Adrenal gland (tissue), 12 donors: ENCODE data around the gene DNAJC11. TPM values are rescaled to one million over a fixed set of nuclear protein-coding genes. Genes with fewer than 3 reads are reported as not detected.
A peak's percentile ranks its signal among the peaks of the same experiment; 100 is the strongest.

Experiments
- DNase-seq, 7 donors: peaks; one replicate each; pipeline ENCODE4 v3.0.0-alpha.2; 2019 to 2020
- H3K27ac ChIP-seq, 5 donors: fragments of 200-600 bp; sonication (generic) in 4 of 5; 1 replicate in 3 of 5; 2 replicates in 2 of 5; pipeline versions ENCODE4 v1.5.1 to v1.8.0; 2016 to 2020; ENCODE audit warnings: mild to moderate bottlenecking in 1 of 5
- H3K27me3 ChIP-seq: fragments of 200-600 bp; 2 replicates; pipeline ENCODE4 v1.8.0; 2021
- H3K36me3 ChIP-seq, 2 donors: fragments of 200-600 bp; replicated peaks in 1 of 2; 1 replicate in 1 of 2; 2 replicates in 1 of 2; pipeline versions ENCODE4 v1.5.1 to v1.8.0; 2018 to 2022
- H3K4me1 ChIP-seq, 2 donors: fragments of 200-600 bp; replicated peaks in 1 of 2; 1 replicate in 1 of 2; 2 replicates in 1 of 2; pipeline versions ENCODE4 v1.5.1 to v1.8.0; 2018 to 2021
- H3K4me3 ChIP-seq, 4 donors: fragments of 200-600 bp; sonication (generic) in 3 of 4; one replicate each; pipeline ENCODE4 v1.5.1; 2016 to 2018
- H3K9me3 ChIP-seq, 3 donors: fragments of 200-600 bp; sonication (generic) in 1 of 3; replicated peaks in 1 of 3; 1 replicate in 2 of 3; 2 replicates in 1 of 3; pipeline versions ENCODE4 v1.5.1 to v1.8.0; 2016 to 2021
- POLR2A ChIP-seq, 2 donors: fragments of 450-650 bp; IDR thresholded peaks; one replicate each; pipeline ENCODE4 v1.6.1; 2017; ENCODE audit warnings: antibody characterized with exemption in 2 of 2, mild to moderate bottlenecking in 2 of 2, moderate library complexity in 1 of 2
- WGBS, 4 donors: extraction: QIAGEN DNeasy Blood & Tissue Kit in 2 of 4; methylation state at CpG; one replicate each; pipeline versions ENCODE4 v1.1.5 to v1.1.7; 2013 to 2017; 5-methylcytosine and 5-hydroxymethylcytosine counted together
- intact Hi-C, 2 donors: fragments of 100-400 bp; cut with DNase I; formaldehyde crosslinking; loops; one replicate each; pipeline versions ENCODE4 v1.14.1 to v1.15.0; 2022 to 2023
- polyA plus RNA-seq, 3 donors: library from polyadenylated mRNA; stranded (reverse); fragments of 200-250 nt in 2 of 3; fragments of 350-450 nt in 1 of 3; fragmentation: Illumina TruSeq in 1 of 3; extraction: RNeasy Lipid Tissue Mini Kit (QIAGEN cat#74804) in 1 of 3; gene quantifications; one replicate each; pipeline ENCODE4 v1.2.3, GENCODE V29; 2013 to 2014
- total RNA-seq, 9 donors: library from RNA; depleted of rRNA in 4 of 9; stranded (reverse); fragments of >200 nt in 4 of 9; fragments of 120-200 nt in 1 of 9; fragmentation: NEBNext Ultra II Directional in 1 of 9; extraction: Animal tissue kit (Norgen Biotek cat#: 25700) in 1 of 9; gene quantifications; one replicate each; pipeline versions ENCODE4 v1.1.0 to v1.2.4, GENCODE V29; 2013 to 2023
- TF ChIP-seq, protein P1 (sequence below), 6 experiments: fragments of 450-650 bp in 4 of 6; fragments of 200-600 bp in 2 of 6; sonication (generic) in 1 of 6; IDR thresholded peaks; 1 replicate in 5 of 6; 2 replicates in 1 of 6; pipeline versions ENCODE4 v1.5.1 to v1.8.0; 2016 to 2021; ENCODE audit warnings: antibody characterized with exemption in 6 of 6, mild to moderate bottlenecking in 2 of 6, moderate library complexity in 1 of 6
- donor health status: healthy with polysubstance abuse.
- donor health status: Bipolar disorder and iron deficiency.
- donor health status: DM: yes; HTN: yes; CAD: no.
- donor health status: DM: no; HTN: no; CAD: no.
- donor health status: DM: no; HTN: no; CAD: no.
- donor health status: DM: yes; HTN: yes; CAD: no.

Gene DNAJC11
- total and polyA plus RNA-seq, 12 donors: 29.2 to 125 (median 61.9) TPM

- TF ChIP-seq, protein P1, sequence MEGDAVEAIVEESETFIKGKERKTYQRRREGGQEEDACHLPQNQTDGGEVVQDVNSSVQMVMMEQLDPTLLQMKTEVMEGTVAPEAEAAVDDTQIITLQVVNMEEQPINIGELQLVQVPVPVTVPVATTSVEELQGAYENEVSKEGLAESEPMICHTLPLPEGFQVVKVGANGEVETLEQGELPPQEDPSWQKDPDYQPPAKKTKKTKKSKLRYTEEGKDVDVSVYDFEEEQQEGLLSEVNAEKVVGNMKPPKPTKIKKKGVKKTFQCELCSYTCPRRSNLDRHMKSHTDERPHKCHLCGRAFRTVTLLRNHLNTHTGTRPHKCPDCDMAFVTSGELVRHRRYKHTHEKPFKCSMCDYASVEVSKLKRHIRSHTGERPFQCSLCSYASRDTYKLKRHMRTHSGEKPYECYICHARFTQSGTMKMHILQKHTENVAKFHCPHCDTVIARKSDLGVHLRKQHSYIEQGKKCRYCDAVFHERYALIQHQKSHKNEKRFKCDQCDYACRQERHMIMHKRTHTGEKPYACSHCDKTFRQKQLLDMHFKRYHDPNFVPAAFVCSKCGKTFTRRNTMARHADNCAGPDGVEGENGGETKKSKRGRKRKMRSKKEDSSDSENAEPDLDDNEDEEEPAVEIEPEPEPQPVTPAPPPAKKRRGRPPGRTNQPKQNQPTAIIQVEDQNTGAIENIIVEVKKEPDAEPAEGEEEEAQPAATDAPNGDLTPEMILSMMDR (IDR thresholded peaks at IDR 0.05): peak in 1 of 6 experiments; percentile 32
- TF ChIP-seq POLR2A (IDR thresholded peaks at IDR 0.05): no peak
- Histone ChIP-seq H3K27me3 (no peaks in the 10 kb centered on the region), H3K36me3 (peaks cover 0 to 23% of the 10 kb centered on the region in 2 donors), H3K27ac (no peak overlapping the region), H3K4me1 (peaks cover 23 to 53% of the 10 kb centered on the region in 2 donors), H3K4me3 (no peak overlapping the region), H3K9me3 (no peaks in the 10 kb centered on the region)
- intact Hi-C loops: no loop called here
- 85 to 94% (median 90%) methylated on average over 9 to 12 of the region's 12 CpGs for WGBS, 4 donors
- no peak for DNase-seq
These were observed 116.4 kb downstream of the DNAJC11 start for GRCh38 chr1:6585081-6585722.

Other genes starting within 250 kb of the DNAJC11 start
- 10 to 100 TPM in 4 of 9 donors, 1 to 10 TPM in 5; 2.4 to 36.4 (median 8.8) TPM for gene TNFRSF25, start 235.6 kb downstream of the DNAJC11 start, total RNA-seq
- gene TNFRSF25, start 235.6 kb downstream of the DNAJC11 start, polyA plus RNA-seq: 100 to 1,000 TPM in 1 of 3 donors, 10 to 100 TPM in 1, 1 to 10 TPM in 1; 1.2 to 169 (median 63.8) TPM
- 10 to 100 TPM in 8 of 9 donors, 1 to 10 TPM in 1; 4.1 to 29.2 (median 17.0) TPM for gene PLEKHG5, start 210.1 kb downstream of the DNAJC11 start, total RNA-seq
- 10 to 100 TPM in 2 of 3 donors, 1 to 10 TPM in 1; 2.0 to 96.3 (median 23.0) TPM for gene PLEKHG5, start 210.1 kb downstream of the DNAJC11 start, polyA plus RNA-seq
- 10 to 100 TPM; 10.3 to 39.7 (median 24.7) TPM for gene NOL9, start 147.3 kb downstream of the DNAJC11 start, total RNA-seq
- 10 to 100 TPM in 1 of 3 donors, 1 to 10 TPM in 2; 5.9 to 14.3 (median 8.0) TPM for gene NOL9, start 147.3 kb downstream of the DNAJC11 start, polyA plus RNA-seq
- under 1 TPM in 4 of 9 donors, not detected in 5; 0.11 to 0.83 (median 0.47) TPM for gene TAS1R1, start 146.5 kb downstream of the DNAJC11 start, total RNA-seq
- gene TAS1R1, start 146.5 kb downstream of the DNAJC11 start, polyA plus RNA-seq: under 1 TPM; 0.27 to 0.40 (median 0.37) TPM
- 10 to 100 TPM in 8 of 9 donors, 1 to 10 TPM in 1; 9.5 to 50.9 (median 28.8) TPM for gene ZBTB48, start 121.8 kb downstream of the DNAJC11 start, total RNA-seq
- 100 to 1,000 TPM in 2 of 3 donors, 1 to 10 TPM in 1; 6.8 to 245 (median 186) TPM for gene ZBTB48, start 121.8 kb downstream of the DNAJC11 start, polyA plus RNA-seq
- 100 to 1,000 TPM in 2 of 9 donors, 10 to 100 TPM in 7; 14.5 to 108 (median 58.8) TPM for gene KLHL21, start 98.9 kb downstream of the DNAJC11 start, total RNA-seq
- gene KLHL21, start 98.9 kb downstream of the DNAJC11 start, polyA plus RNA-seq: 10 to 100 TPM; 11.7 to 19.1 (median 12.9) TPM
- gene PHF13, start 88.1 kb downstream of the DNAJC11 start, total RNA-seq: 10 to 100 TPM in 8 of 9 donors, 1 to 10 TPM in 1; 8.7 to 20.1 (median 13.8) TPM
- 10 to 100 TPM in 2 of 3 donors, 1 to 10 TPM in 1; 4.7 to 14.8 (median 11.2) TPM for gene PHF13, start 88.1 kb downstream of the DNAJC11 start, polyA plus RNA-seq
- 10 to 100 TPM; 16.2 to 45.6 (median 35.5) TPM for gene THAP3, start 76.9 kb downstream of the DNAJC11 start, total RNA-seq
- gene THAP3, start 76.9 kb downstream of the DNAJC11 start, polyA plus RNA-seq: 10 to 100 TPM; 11.1 to 65.6 (median 37.6) TPM
- 100 to 1,000 TPM in 2 of 9 donors, 10 to 100 TPM in 7; 62.9 to 129 (median 83.1) TPM for gene CAMTA1, start 83.6 kb upstream of the DNAJC11 start, total RNA-seq
- 100 to 1,000 TPM; 114 to 141 (median 131) TPM for gene CAMTA1, start 83.6 kb upstream of the DNAJC11 start, polyA plus RNA-seq